Measurements from ENCODE around the gene INPPL1.

The INPPL1 gene

DNA sequence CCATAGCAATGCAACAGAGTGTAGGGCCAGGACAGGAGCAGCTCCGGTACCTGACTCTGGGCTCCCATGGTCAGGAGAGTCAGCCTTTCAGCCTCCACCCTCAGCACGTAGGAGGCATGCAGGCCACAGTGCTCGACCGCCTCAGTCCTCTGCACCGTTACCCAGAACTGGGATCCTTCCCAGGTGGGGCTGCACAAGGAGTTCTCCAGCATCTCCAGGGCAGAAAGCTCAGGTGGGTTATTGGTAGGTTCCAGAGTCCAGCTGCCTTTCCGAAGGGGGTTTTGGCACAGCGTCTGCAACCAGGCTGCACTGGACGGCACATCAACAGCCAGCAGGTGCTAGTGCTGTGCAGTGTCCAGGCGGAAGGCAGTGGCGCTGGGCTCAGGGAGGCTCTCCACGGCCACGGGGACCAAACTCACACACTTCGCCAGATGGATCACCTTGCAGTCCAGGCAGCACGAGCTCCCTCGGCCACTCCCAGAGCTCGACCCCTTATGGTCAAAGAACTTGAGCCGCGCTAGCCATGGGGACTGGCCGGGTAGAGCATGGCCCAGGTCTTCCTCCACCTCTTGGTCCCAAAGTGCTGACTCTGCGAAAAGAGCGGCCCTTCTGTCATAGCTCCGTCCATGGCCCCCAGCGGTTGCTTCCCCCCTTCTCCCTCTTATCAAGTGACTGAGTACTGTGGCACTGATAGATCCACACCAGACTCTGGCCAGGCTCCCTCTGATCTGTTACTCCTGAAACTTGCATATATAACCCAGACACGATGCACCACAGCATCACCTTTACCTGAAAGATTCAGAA, 26.3 kb downstream of the INPPL1 start:
- peaks cover 14% of the 10 kb centered on the region for H3K27me3 ChIP-seq (ENCODE audit: insufficient read depth, poor library complexity, severe bottlenecking)
- no peak for DNase-seq (ENCODE audit: low read depth in 1 of 2, low spot score in 1 of 2)
- no peak overlapping the region for H3K4me3 ChIP-seq (replicated peaks; ENCODE audit: insufficient read depth, low read length)
- no peak overlapping the region for H3K27ac ChIP-seq (replicated peaks)
- no peak for TF ChIP-seq SPI1 (IDR thresholded peaks at IDR 0.05; ENCODE audit: borderline replicate concordance, low read depth)
- no peak for TF ChIP-seq POLR2AphosphoS5 (IDR thresholded peaks at IDR 0.05; ENCODE audit: low read depth)
- TF ChIP-seq, protein P1, sequence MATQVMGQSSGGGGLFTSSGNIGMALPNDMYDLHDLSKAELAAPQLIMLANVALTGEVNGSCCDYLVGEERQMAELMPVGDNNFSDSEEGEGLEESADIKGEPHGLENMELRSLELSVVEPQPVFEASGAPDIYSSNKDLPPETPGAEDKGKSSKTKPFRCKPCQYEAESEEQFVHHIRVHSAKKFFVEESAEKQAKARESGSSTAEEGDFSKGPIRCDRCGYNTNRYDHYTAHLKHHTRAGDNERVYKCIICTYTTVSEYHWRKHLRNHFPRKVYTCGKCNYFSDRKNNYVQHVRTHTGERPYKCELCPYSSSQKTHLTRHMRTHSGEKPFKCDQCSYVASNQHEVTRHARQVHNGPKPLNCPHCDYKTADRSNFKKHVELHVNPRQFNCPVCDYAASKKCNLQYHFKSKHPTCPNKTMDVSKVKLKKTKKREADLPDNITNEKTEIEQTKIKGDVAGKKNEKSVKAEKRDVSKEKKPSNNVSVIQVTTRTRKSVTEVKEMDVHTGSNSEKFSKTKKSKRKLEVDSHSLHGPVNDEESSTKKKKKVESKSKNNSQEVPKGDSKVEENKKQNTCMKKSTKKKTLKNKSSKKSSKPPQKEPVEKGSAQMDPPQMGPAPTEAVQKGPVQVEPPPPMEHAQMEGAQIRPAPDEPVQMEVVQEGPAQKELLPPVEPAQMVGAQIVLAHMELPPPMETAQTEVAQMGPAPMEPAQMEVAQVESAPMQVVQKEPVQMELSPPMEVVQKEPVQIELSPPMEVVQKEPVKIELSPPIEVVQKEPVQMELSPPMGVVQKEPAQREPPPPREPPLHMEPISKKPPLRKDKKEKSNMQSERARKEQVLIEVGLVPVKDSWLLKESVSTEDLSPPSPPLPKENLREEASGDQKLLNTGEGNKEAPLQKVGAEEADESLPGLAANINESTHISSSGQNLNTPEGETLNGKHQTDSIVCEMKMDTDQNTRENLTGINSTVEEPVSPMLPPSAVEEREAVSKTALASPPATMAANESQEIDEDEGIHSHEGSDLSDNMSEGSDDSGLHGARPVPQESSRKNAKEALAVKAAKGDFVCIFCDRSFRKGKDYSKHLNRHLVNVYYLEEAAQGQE (IDR thresholded peaks at IDR 0.05; ENCODE audit: insufficient replicate concordance, low read depth) = no peak
- TF ChIP-seq GABPA (IDR thresholded peaks at IDR 0.05; ENCODE audit: low read depth) = no peak
- TF ChIP-seq, protein P2, sequence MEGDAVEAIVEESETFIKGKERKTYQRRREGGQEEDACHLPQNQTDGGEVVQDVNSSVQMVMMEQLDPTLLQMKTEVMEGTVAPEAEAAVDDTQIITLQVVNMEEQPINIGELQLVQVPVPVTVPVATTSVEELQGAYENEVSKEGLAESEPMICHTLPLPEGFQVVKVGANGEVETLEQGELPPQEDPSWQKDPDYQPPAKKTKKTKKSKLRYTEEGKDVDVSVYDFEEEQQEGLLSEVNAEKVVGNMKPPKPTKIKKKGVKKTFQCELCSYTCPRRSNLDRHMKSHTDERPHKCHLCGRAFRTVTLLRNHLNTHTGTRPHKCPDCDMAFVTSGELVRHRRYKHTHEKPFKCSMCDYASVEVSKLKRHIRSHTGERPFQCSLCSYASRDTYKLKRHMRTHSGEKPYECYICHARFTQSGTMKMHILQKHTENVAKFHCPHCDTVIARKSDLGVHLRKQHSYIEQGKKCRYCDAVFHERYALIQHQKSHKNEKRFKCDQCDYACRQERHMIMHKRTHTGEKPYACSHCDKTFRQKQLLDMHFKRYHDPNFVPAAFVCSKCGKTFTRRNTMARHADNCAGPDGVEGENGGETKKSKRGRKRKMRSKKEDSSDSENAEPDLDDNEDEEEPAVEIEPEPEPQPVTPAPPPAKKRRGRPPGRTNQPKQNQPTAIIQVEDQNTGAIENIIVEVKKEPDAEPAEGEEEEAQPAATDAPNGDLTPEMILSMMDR (IDR thresholded peaks at IDR 0.05; ENCODE audit: insufficient read depth, low read length) = no peak

DNA sequence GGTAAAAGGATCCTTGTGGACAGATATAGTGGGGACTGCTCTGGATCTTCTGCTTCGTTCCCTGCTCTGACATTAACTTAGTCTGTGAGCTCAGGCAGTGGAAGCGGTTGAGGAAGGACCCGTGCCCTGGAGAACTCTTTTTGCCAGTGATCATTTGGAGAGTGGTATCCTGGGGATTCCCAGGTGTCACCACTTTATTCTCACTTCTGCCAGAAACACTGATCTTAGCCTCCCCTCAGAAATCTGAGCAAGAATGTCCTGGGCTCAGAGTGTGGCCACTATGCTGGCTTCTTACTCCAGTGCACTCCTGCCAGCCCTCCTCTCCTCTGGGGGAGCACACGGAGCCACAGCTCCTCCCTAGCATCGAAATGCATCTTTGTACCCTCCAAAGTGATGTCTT, 27.0 kb downstream of the INPPL1 start:
- Histone ChIP-seq H3K4me3 (replicated peaks; ENCODE audit: insufficient read depth, low read length) (no peak overlapping the region), H3K27ac (replicated peaks) (no peak overlapping the region), H3K27me3 (ENCODE audit: insufficient read depth, poor library complexity, severe bottlenecking) (peaks cover 9% of the 10 kb centered on the region)
- no peak for DNase-seq (ENCODE audit: low read depth in 1 of 2, low spot score in 1 of 2)
- TF ChIP-seq, protein P2 (IDR thresholded peaks at IDR 0.05; ENCODE audit: insufficient read depth, low read length) = no peak
- no peak for TF ChIP-seq SPI1 (IDR thresholded peaks at IDR 0.05; ENCODE audit: borderline replicate concordance, low read depth)
- no peak for TF ChIP-seq POLR2AphosphoS5 (IDR thresholded peaks at IDR 0.05; ENCODE audit: low read depth)
- no peak for TF ChIP-seq GABPA (IDR thresholded peaks at IDR 0.05; ENCODE audit: low read depth)
- TF ChIP-seq, protein P1 (IDR thresholded peaks at IDR 0.05; ENCODE audit: insufficient replicate concordance, low read depth) = no peak

DNA sequence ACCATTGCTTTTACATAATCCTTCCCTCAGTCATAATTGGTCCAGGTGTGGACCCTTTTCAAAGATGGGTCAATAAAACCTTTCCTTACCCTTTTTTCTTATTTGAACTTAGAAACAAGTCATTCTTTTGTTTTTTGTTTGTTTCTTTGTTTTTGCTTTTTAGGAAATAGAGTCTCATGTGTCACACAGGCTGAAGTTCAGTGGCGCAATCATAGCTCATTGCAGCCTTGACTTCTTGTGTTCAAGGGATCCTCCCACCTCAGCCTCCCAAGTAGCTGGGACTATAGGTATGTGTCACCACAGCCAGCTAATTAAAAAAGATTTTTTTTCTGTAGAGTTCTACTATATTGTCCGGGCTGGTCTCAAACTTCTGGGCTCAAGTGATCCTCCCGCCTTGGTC, 28.8 kb downstream of the INPPL1 start:
- Histone ChIP-seq H3K4me3 (replicated peaks; ENCODE audit: insufficient read depth, low read length) (no peak overlapping the region), H3K27ac (replicated peaks) (no peak overlapping the region), H3K27me3 (ENCODE audit: insufficient read depth, poor library complexity, severe bottlenecking) (no peaks in the 10 kb centered on the region)
- TF ChIP-seq, protein P1 (IDR thresholded peaks at IDR 0.05; ENCODE audit: insufficient replicate concordance, low read depth) = no peak
- no peak for TF ChIP-seq GABPA (IDR thresholded peaks at IDR 0.05; ENCODE audit: low read depth)
- TF ChIP-seq, protein P2 (IDR thresholded peaks at IDR 0.05; ENCODE audit: insufficient read depth, low read length) = no peak
- no peak for TF ChIP-seq SPI1 (IDR thresholded peaks at IDR 0.05; ENCODE audit: borderline replicate concordance, low read depth)
- no peak for TF ChIP-seq POLR2AphosphoS5 (IDR thresholded peaks at IDR 0.05; ENCODE audit: low read depth)
- DNase-seq (ENCODE audit: low read depth in 1 of 2, low spot score in 1 of 2) = no peak
